ENCODE results near the gene RNF13.

The RNF13 gene

DNA sequence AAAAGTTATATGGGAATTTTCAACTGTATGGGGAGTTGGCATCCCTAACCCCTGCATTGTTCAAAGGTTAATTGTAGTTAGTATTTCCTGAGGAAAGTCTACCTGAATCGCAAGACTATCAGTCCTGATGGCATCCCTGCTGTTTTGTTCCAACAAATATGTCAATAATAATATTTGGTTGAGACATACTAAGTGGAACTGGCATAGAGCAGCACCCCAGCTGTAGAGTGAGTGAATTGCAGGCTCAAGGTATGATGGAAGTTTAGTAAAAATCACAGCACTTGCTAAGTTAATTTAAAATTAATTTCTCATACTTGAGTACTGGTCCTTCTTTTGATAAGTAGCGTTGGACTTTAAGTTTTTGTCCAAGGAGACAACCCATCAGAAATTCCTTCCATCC is 42.8 kb upstream of the RNF13 start:
- Histone ChIP-seq H3K9me2 (replicated peaks; ENCODE audit: insufficient read depth, low read length) (no peaks in the 10 kb centered on the region), H3K36me3 (ENCODE audit: low read length) (no peaks in the 10 kb centered on the region), H3F3A (ENCODE audit: insufficient read depth) (no peaks in the 10 kb centered on the region), H4K20me1 (ENCODE audit: low read depth, low read length) (no peaks in the 10 kb centered on the region), H2AFZ (ENCODE audit: low read depth, low read length, severe bottlenecking) (no peak overlapping the region), H3K4me2 (ENCODE audit: low read depth, low read length, poor library complexity, severe bottlenecking) (no peak overlapping the region), H3K9ac (ENCODE audit: low read length) (no peak overlapping the region), H3K4me3 (ENCODE audit: insufficient read depth, low read length, poor library complexity, severe bottlenecking) (no peak overlapping the region), H3K9me3 (ENCODE audit: insufficient read depth, low read length) (no peaks in the 10 kb centered on the region), H3K27ac (ENCODE audit: low read depth, low read length) (no peak overlapping the region), H3K79me2 (ENCODE audit: insufficient read depth, low read length) (no peaks in the 10 kb centered on the region), H3K27me3 (ENCODE audit: low read length) (no peaks in the 10 kb centered on the region)
- TF ChIP-seq, protein P1, sequence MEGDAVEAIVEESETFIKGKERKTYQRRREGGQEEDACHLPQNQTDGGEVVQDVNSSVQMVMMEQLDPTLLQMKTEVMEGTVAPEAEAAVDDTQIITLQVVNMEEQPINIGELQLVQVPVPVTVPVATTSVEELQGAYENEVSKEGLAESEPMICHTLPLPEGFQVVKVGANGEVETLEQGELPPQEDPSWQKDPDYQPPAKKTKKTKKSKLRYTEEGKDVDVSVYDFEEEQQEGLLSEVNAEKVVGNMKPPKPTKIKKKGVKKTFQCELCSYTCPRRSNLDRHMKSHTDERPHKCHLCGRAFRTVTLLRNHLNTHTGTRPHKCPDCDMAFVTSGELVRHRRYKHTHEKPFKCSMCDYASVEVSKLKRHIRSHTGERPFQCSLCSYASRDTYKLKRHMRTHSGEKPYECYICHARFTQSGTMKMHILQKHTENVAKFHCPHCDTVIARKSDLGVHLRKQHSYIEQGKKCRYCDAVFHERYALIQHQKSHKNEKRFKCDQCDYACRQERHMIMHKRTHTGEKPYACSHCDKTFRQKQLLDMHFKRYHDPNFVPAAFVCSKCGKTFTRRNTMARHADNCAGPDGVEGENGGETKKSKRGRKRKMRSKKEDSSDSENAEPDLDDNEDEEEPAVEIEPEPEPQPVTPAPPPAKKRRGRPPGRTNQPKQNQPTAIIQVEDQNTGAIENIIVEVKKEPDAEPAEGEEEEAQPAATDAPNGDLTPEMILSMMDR (IDR thresholded peaks at IDR 0.05; ENCODE audit: insufficient read depth, low read length, poor library complexity, severe bottlenecking): no peak
- no peak for TF ChIP-seq EZH2phosphoT487 (conservative IDR thresholded peaks at IDR 0.05; ENCODE audit: low read length)

DNA sequence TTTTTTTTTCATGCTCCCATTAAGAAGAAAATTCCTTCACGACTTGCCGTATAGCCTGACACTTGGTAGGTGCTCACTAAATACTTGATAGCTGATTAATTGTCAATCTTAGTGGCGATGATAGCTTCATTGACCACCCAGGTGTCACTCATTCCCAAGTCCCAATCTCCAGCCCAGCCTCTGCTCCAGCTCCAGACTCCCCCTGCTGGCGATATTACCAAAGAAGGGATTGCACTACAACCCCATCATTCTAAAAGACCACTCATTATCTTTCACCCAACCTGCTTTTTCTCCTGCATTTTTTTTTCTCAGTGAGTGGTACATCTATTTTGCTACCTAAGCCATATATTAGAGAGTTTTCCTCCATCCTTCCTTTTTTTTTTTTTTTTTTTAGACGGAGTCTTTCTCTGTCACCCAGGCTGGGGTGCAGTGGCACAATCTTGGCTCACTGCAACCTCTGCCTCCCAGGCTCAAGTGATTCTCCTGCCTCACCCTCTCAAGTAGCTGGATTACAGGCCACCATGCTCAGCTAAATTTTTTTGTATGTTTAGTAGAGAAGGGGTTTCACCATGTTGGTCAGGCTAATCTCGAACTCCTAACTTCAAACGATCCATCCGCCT is 41.3 kb upstream of the RNF13 start:
- no peak overlapping the region for H3K4me3 ChIP-seq (ENCODE audit: insufficient read depth, low read length, poor library complexity, severe bottlenecking)
- H3K27me3 ChIP-seq (ENCODE audit: low read length): no peaks in the 10 kb centered on the region
- H3K9ac ChIP-seq (ENCODE audit: low read length): no peak overlapping the region
- H3K4me2 ChIP-seq (ENCODE audit: low read depth, low read length, poor library complexity, severe bottlenecking): no peak overlapping the region
- no peaks in the 10 kb centered on the region for H3K36me3 ChIP-seq (ENCODE audit: low read length)
- no peak overlapping the region for H3K27ac ChIP-seq (ENCODE audit: low read depth, low read length)
- no peaks in the 10 kb centered on the region for H3K9me3 ChIP-seq (ENCODE audit: insufficient read depth, low read length)
- no peaks in the 10 kb centered on the region for H4K20me1 ChIP-seq (ENCODE audit: low read depth, low read length)
- H3K9me2 ChIP-seq (replicated peaks; ENCODE audit: insufficient read depth, low read length): no peaks in the 10 kb centered on the region
- H3F3A ChIP-seq (ENCODE audit: insufficient read depth): no peaks in the 10 kb centered on the region
- no peak for TF ChIP-seq EZH2phosphoT487 (conservative IDR thresholded peaks at IDR 0.05; ENCODE audit: low read length)
- TF ChIP-seq, protein P1 (IDR thresholded peaks at IDR 0.05; ENCODE audit: insufficient read depth, low read length, poor library complexity, severe bottlenecking): peak; percentile 59
- no peaks in the 10 kb centered on the region for H3K79me2 ChIP-seq (ENCODE audit: insufficient read depth, low read length)
- no peak overlapping the region for H2AFZ ChIP-seq (ENCODE audit: low read depth, low read length, severe bottlenecking)

DNA sequence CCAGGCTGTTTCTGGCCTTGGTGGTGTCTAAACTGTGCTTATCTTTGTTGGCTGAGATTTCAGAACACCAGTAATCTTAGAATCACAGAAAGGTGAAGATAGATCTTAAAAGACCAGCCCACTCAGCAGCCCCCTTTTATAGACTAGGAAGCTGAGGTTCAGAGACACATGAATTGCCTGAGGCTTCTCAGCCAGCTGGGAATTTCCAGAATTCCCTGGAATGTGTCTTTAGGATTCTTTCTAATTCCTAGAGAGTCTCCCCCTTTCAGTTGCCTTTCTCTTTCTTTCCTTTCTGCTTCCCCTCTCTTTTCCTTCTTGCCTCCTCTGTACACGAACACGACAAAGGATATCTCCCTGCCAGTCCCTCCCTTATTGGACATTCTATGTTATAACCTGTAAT is 40.2 kb upstream of the RNF13 start:
- Histone ChIP-seq H4K20me1 (ENCODE audit: low read depth, low read length) (no peaks in the 10 kb centered on the region), H2AFZ (ENCODE audit: low read depth, low read length, severe bottlenecking) (no peak overlapping the region), H3F3A (ENCODE audit: insufficient read depth) (no peaks in the 10 kb centered on the region), H3K9me2 (replicated peaks; ENCODE audit: insufficient read depth, low read length) (no peaks in the 10 kb centered on the region), H3K79me2 (ENCODE audit: insufficient read depth, low read length) (no peaks in the 10 kb centered on the region), H3K4me3 (ENCODE audit: insufficient read depth, low read length, poor library complexity, severe bottlenecking) (no peak overlapping the region), H3K9me3 (ENCODE audit: insufficient read depth, low read length) (no peaks in the 10 kb centered on the region), H3K9ac (ENCODE audit: low read length) (no peak overlapping the region), H3K36me3 (ENCODE audit: low read length) (no peaks in the 10 kb centered on the region), H3K27ac (ENCODE audit: low read depth, low read length) (no peak overlapping the region), H3K27me3 (ENCODE audit: low read length) (no peaks in the 10 kb centered on the region), H3K4me2 (ENCODE audit: low read depth, low read length, poor library complexity, severe bottlenecking) (no peak overlapping the region)
- TF ChIP-seq, protein P1 (IDR thresholded peaks at IDR 0.05; ENCODE audit: insufficient read depth, low read length, poor library complexity, severe bottlenecking): no peak
- TF ChIP-seq EZH2phosphoT487 (conservative IDR thresholded peaks at IDR 0.05; ENCODE audit: low read length): no peak
